Endothelial cell of umbilical vein (primary cell): Measurements from ENCODE around the gene SPOP. TPM values are rescaled to one million over a fixed set of nuclear protein-coding genes. Genes with fewer than 3 reads are reported as not detected.
A peak's percentile ranks its signal among the peaks of the same experiment; 100 is the strongest.

ENCODE experiments used
- BruUV-seq: library from RNA; stranded (reverse); fragments of 400-500 nt; replicated peaks from 2 replicates; lab custom pipeline; 2021; lab: Mats Ljungman, UMichigan
- CTCF ChIA-PET: fragments of 300-600, 350-600 bp; sonication (Branson Sonifier 250); formaldehyde crosslinking; loops from one replicate; lab custom pipeline; 2021; ENCODE audit warnings: antibody characterized with exemption, inconsistent platforms; lab: Charles Lee
- POLR2A ChIA-PET: fragments of 300-600, 350-600 bp; sonication (Branson Sonifier 250); formaldehyde crosslinking; loops from one replicate; lab custom pipeline; 2021; ENCODE audit warnings: antibody characterized with exemption, inconsistent platforms; lab: Charles Lee
- DNase-seq: peaks from one replicate; pipeline ENCODE4 v3.0.0-alpha.2; 2011; ENCODE audit warnings: low read depth, low spot score
- FAIRE-seq: peaks from 2 replicates; lab custom pipeline; 2011; peaks lifted over from hg19 to GRCh38; lab: Jason Lieb, UNC
- H2AFZ ChIP-seq: 2 replicates; pipeline ENCODE4 v1.6.0; 2012; ENCODE audit warnings: low read depth, low read length, control low read depth, inconsistent platforms
- H3K27ac ChIP-seq: 2 replicates; pipeline ENCODE4 v1.5.1; 2011; ENCODE audit warnings: low read depth, mild to moderate bottlenecking, control low read depth, low read length, moderate library complexity; ENCODE audit not compliant: insufficient read depth
- H3K27me3 ChIP-seq, 2 experiments: 2 replicates each; pipeline versions ENCODE4 v1.6.0 to v1.6.1; 2011; ENCODE audit warnings: low read length in 2 of 2, mixed read lengths in 1 of 2; ENCODE audit not compliant: control insufficient read depth in 2 of 2, insufficient read depth in 2 of 2
- H3K36me3 ChIP-seq, 2 experiments: 2 replicates in 1 of 2; 3 replicates in 1 of 2; pipeline ENCODE4 v1.5.1; 2011; ENCODE audit warnings: low read length in 2 of 2, mild to moderate bottlenecking in 1 of 2, moderate library complexity in 1 of 2; ENCODE audit not compliant: control insufficient read depth in 2 of 2, insufficient read depth in 2 of 2; ENCODE audit errors: extremely low read depth in 1 of 2
- H3K4me1 ChIP-seq: 3 replicates; pipeline ENCODE4 v1.5.1; 2011; ENCODE audit warnings: mild to moderate bottlenecking, low read length; ENCODE audit not compliant: control insufficient read depth, insufficient read depth; ENCODE audit errors: extremely low read depth
- H3K4me2 ChIP-seq: 2 replicates; pipeline ENCODE4 v1.6.1; 2011; ENCODE audit warnings: low read length, control low read depth, mixed read lengths; ENCODE audit not compliant: insufficient read depth
- H3K4me3 ChIP-seq, 3 experiments: fragments of 200-600 bp in 1 of 3; sonication (generic), shearing (Covaris generic) in 1 of 3; replicated peaks in 1 of 3; 2 replicates each; pipeline ENCODE4 v1.5.1; 2011 to 2016; ENCODE audit warnings: control low read depth in 3 of 3, low read length in 3 of 3, mild to moderate bottlenecking in 2 of 3, inconsistent platforms in 1 of 3, low read depth in 1 of 3, moderate library complexity in 1 of 3; ENCODE audit not compliant: insufficient read depth in 1 of 3
- H3K79me2 ChIP-seq: 2 replicates; pipeline ENCODE4 v1.6.0; 2012; ENCODE audit warnings: low read length, inconsistent platforms; ENCODE audit not compliant: control insufficient read depth, insufficient read depth
- H3K9ac ChIP-seq: replicated peaks from 2 replicates; pipeline ENCODE3; 2011; ENCODE audit warnings: low read length, control low read depth; ENCODE audit not compliant: insufficient read depth; ENCODE audit errors: extremely low read depth
- H3K9me1 ChIP-seq: replicated peaks from 3 replicates; pipeline ENCODE4 v1.6.0; 2011; ENCODE audit warnings: mild to moderate bottlenecking, low read length; ENCODE audit not compliant: control insufficient read depth, insufficient read depth; ENCODE audit errors: extremely low read depth
- H3K9me3 ChIP-seq: replicated peaks from 2 replicates; pipeline ENCODE4 v1.5.1; 2012; ENCODE audit warnings: low read length, inconsistent platforms; ENCODE audit not compliant: control insufficient read depth, insufficient read depth
- H4K20me1 ChIP-seq: replicated peaks from 2 replicates; pipeline ENCODE3; 2011; ENCODE audit warnings: mild to moderate bottlenecking, low read length; ENCODE audit not compliant: control insufficient read depth, insufficient read depth; ENCODE audit errors: extremely low read depth
- EZH2 ChIP-seq: IDR thresholded peaks from 2 replicates; pipeline ENCODE4 v1.6.1; 2012; ENCODE audit warnings: borderline replicate concordance, low read depth, mild to moderate bottlenecking, moderate library complexity, low read length, inconsistent platforms; ENCODE audit not compliant: severe bottlenecking
- FOS ChIP-seq: IDR thresholded peaks from 2 replicates; pipeline ENCODE4 v1.6.1; 2011; ENCODE audit warnings: mild to moderate bottlenecking, low read length, moderate library complexity, borderline replicate concordance; ENCODE audit not compliant: insufficient read depth
- GATA2 ChIP-seq: IDR thresholded peaks from 2 replicates; pipeline ENCODE4 v1.7.0; 2011; ENCODE audit warnings: low read depth, mild to moderate bottlenecking, moderate library complexity, mixed read lengths, low read length; ENCODE audit not compliant: insufficient read length, insufficient read depth
- JUN ChIP-seq: IDR thresholded peaks from 2 replicates; pipeline ENCODE4 v1.6.1; 2011; ENCODE audit warnings: borderline replicate concordance, low read depth; ENCODE audit not compliant: insufficient read length, insufficient read depth
- MYC ChIP-seq: IDR thresholded peaks from one replicate; pipeline ENCODE4 v1.6.1; 2011; ENCODE audit warnings: mild to moderate bottlenecking, low read depth, low read length
- POLR2A ChIP-seq: IDR thresholded peaks from 2 replicates; pipeline ENCODE4 v1.6.1; 2012; ENCODE audit warnings: low read depth, mild to moderate bottlenecking, control low read depth, low read length
- POLR2AphosphoS5 ChIP-seq: IDR thresholded peaks from 2 replicates; pipeline ENCODE4 v1.6.1; 2012; ENCODE audit warnings: low read depth, mild to moderate bottlenecking, control low read depth, low read length, moderate library complexity; ENCODE audit not compliant: insufficient read depth
- dilution Hi-C: fragments of 300-500 bp; cut with MboI; formaldehyde crosslinking; loops from one replicate; pipeline ENCODE4 v1.15.0; 2019; ENCODE audit warnings: low sequenced_read_pairs; ENCODE audit not compliant: extremely low pct_ligation_motif_present
- intact Hi-C: fragments of 100-400 bp; cut with micrococcal nuclease; formaldehyde crosslinking; loops from one replicate; pipeline ENCODE4 v1.10.0; 2022
- polyA plus RNA-seq, 4 experiments: library from polyadenylated mRNA; depleted of rRNA in 3 of 4; stranded (reverse) in 3 of 4; unstranded in 1 of 4; fragments of >200 nt; gene quantifications; 2 replicates each; pipeline versions ENCODE4 v1.2.1 to v1.2.3, GENCODE V29; 2011 to 2012; ENCODE audit warnings: missing spikeins in 1 of 4
- total RNA-seq: library from RNA; stranded (reverse); gene quantifications from 2 replicates; pipeline ENCODE4 v1.2.3, GENCODE V29; 2021
- TF ChIP-seq, protein P1 (sequence below): IDR thresholded peaks from 2 replicates; pipeline ENCODE4 v1.6.1; 2011; ENCODE audit not compliant: insufficient read depth, insufficient read length
- TF ChIP-seq, protein P2 (sequence below), 2 donors: IDR thresholded peaks; 1 replicate in 1 of 2; 2 replicates in 1 of 2; pipeline ENCODE4 v1.5.1; 2011; ENCODE audit warnings: low read length in 2 of 2, mild to moderate bottlenecking in 2 of 2, moderate library complexity in 2 of 2, control low read depth in 1 of 2, inconsistent platforms in 1 of 2, low read depth in 1 of 2; ENCODE audit not compliant: insufficient read depth in 1 of 2; ENCODE audit errors: extremely low read depth in 1 of 2

SPOP gene
- total and polyA plus RNA-seq, 2 donors (not counting 3 experiments of a cell fraction or from before 2014, with no cell fraction given): 46.9 to 61.0 TPM

DNA sequence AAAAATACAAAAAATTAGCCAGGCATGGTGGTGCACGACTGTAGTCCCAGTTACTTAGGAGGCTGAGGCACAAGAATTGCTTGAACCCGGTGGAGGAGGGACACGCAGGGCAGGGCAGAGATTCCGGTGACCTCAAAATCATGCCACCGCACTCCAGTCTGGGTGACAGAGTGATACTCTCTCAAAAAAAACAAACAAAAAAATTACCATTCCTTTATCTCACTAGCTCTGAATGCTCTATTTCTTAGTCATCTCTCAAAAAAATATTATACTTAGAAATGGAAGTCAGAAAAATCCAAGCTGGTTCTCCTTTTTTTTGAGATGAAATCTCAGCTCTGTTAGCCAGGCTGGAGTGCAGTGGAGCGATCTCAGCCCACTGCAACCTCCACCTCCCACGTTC, 40.8 kb downstream of the SPOP start:
- DNase-seq (peak; percentile 26), FAIRE-seq (peak; percentile 54)
- dilution Hi-C loops (no loop called here), intact Hi-C loops (loop anchor here (2.0 kb wide), 1 partner anchor 52 kb away; no protein-coding TSS in a partner anchor)
- H3K27me3 ChIP-seq: no peaks in the 10 kb centered on the region
- H3K79me2 ChIP-seq: peaks cover 24% of the 10 kb centered on the region
- H3K36me3 ChIP-seq: no peaks in the 10 kb centered on the region
- no peaks in the 10 kb centered on the region for H4K20me1 ChIP-seq
- ChIA-PET POLR2A (interaction anchor here (1.0 kb wide), 1 partner anchor 10 kb away, joined by 3 read pairs; no protein-coding TSS in a partner anchor), CTCF (interaction anchor here (0.9 to 2.2 kb wide), 7 partner anchors 9 to 67 kb away, joined by 4 to 8 read pairs (median 4); no protein-coding TSS in a partner anchor)
- H3K4me1 ChIP-seq: peaks cover 17% of the 10 kb centered on the region
- H2AFZ ChIP-seq: no peak overlapping the region
- no TSS peak for BruUV-seq
- H3K9me3 ChIP-seq: no peaks in the 10 kb centered on the region
- no peak overlapping the region for H3K4me3 ChIP-seq
- TF ChIP-seq, protein P1, sequence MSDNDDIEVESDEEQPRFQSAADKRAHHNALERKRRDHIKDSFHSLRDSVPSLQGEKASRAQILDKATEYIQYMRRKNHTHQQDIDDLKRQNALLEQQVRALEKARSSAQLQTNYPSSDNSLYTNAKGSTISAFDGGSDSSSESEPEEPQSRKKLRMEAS: no peak
- TF ChIP-seq GATA2: peak; percentile 33
- TF ChIP-seq EZH2: no peak
- TF ChIP-seq JUN: no peak
- TF ChIP-seq POLR2AphosphoS5: no peak
- no peak for TF ChIP-seq MYC
- TF ChIP-seq FOS: peak; percentile 12
- TF ChIP-seq POLR2A: no peak
- TF ChIP-seq, protein P2, sequence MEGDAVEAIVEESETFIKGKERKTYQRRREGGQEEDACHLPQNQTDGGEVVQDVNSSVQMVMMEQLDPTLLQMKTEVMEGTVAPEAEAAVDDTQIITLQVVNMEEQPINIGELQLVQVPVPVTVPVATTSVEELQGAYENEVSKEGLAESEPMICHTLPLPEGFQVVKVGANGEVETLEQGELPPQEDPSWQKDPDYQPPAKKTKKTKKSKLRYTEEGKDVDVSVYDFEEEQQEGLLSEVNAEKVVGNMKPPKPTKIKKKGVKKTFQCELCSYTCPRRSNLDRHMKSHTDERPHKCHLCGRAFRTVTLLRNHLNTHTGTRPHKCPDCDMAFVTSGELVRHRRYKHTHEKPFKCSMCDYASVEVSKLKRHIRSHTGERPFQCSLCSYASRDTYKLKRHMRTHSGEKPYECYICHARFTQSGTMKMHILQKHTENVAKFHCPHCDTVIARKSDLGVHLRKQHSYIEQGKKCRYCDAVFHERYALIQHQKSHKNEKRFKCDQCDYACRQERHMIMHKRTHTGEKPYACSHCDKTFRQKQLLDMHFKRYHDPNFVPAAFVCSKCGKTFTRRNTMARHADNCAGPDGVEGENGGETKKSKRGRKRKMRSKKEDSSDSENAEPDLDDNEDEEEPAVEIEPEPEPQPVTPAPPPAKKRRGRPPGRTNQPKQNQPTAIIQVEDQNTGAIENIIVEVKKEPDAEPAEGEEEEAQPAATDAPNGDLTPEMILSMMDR (IDR thresholded peaks at IDR 0.05; ENCODE audit: extremely low read depth in 1 of 2, insufficient read depth in 1 of 2, low read depth in 1 of 2, low read length in 2 of 2): no peak
- H3K9me1 ChIP-seq: no peaks in the 10 kb centered on the region
- H3K27ac ChIP-seq: peak overlapping the region; percentile 28
- H3K4me2 ChIP-seq: peak overlapping the region; percentile 52
- no peak overlapping the region for H3K9ac ChIP-seq
